Activated CD4-positive, alpha-beta memory T cell treated with anti-CD3 and anti-CD28 coated beads for 36 hours (primary cell): ENCODE results near the gene MTUS2. TPM values are rescaled to one million over a fixed set of nuclear protein-coding genes. Genes with fewer than 3 reads are reported as not detected.
"Not testable (repeated sequence)": the region's sequence is repeated elsewhere in the genome, so short reads cannot be mapped to it uniquely, and the experiment has no call there.

Experiments
- CTCF ChIA-PET: fragments of 350-600 bp; sonication (Branson Sonifier 250); formaldehyde crosslinking; loops from one replicate; lab custom pipeline; 2021; ENCODE audit warnings: antibody characterized with exemption, inconsistent platforms; lab: Charles Lee
- POLR2A ChIA-PET: fragments of 350-600 bp; sonication (Branson Sonifier 250); formaldehyde crosslinking; loops from one replicate; lab custom pipeline; 2021; ENCODE audit warnings: antibody characterized with exemption; lab: Charles Lee
- DNase-seq: peaks from one replicate; pipeline ENCODE4 v3.0.0-alpha.2; 2020
- H3K27ac Mint-ChIP-seq: one replicate; pipeline ENCODE4 v1.8.0; 2021; ENCODE audit warnings: mixed read lengths
- H3K27me3 Mint-ChIP-seq: one replicate; pipeline ENCODE4 v1.8.0; 2021; ENCODE audit warnings: mixed read lengths
- H3K36me3 Mint-ChIP-seq: one replicate; pipeline ENCODE4 v1.8.0; 2021; ENCODE audit warnings: mixed read lengths
- H3K4me1 Mint-ChIP-seq: one replicate; pipeline ENCODE4 v1.8.0; 2021; ENCODE audit warnings: low read depth, mixed read lengths
- H3K4me3 Mint-ChIP-seq: one replicate; pipeline ENCODE4 v1.8.0; 2021; ENCODE audit warnings: mild to moderate bottlenecking, mixed read lengths
- H3K9me3 Mint-ChIP-seq: one replicate; pipeline ENCODE4 v1.8.0; 2021; ENCODE audit warnings: mixed read lengths
- intact Hi-C: fragments of 100-400 bp; cut with micrococcal nuclease; formaldehyde crosslinking; loops from one replicate; pipeline ENCODE4 v1.15.1; 2023
- total RNA-seq, 2 experiments: library from RNA; stranded (reverse); gene quantifications; one replicate each; pipeline ENCODE4 v1.2.3, GENCODE V29; 2021

Gene MTUS2
- total RNA-seq, 2 experiments from 2014 or later, result not detected

DNA sequence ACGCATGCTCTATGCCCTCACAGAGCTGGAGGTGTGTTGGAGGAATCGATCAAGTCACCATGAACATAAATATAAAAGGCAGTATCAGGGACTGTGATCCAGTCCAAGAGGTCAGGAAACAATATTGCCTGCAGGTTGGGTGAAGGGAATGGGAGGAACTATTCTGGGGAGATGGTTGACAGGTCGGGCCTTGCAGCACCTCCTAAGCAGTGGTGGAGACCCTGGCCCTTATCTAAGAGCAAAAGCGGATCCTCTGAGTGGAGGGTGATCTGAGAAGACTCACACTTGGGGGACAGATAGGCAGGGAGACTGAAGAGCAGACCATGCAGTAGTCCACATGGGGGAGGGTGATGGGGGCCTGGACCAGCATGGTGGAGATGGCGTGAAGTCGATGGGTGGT, 561.9 kb downstream of the MTUS2 start:
- no peaks in the 10 kb centered on the region for H3K36me3 Mint-ChIP-seq
- intact Hi-C loops, result no loop called here
- H3K9me3 Mint-ChIP-seq, result peaks cover 6% of the 10 kb centered on the region
- DNase-seq, result no peak
- POLR2A ChIA-PET, result no interaction called here
- no peaks in the 10 kb centered on the region for H3K4me1 Mint-ChIP-seq
- CTCF ChIA-PET, result no interaction called here
- no peak overlapping the region for H3K27ac Mint-ChIP-seq
- no peak overlapping the region for H3K4me3 Mint-ChIP-seq
- H3K27me3 Mint-ChIP-seq, result peaks cover 2% of the 10 kb centered on the region

- Mint-ChIP-seq H3K27me3 (peaks cover 2% of the 10 kb centered on the region), H3K27ac (no peak overlapping the region), H3K36me3 (no peaks in the 10 kb centered on the region), H3K4me3 (no peak overlapping the region), H3K4me1 (no peaks in the 10 kb centered on the region), H3K9me3 (peaks cover 6% of the 10 kb centered on the region)
- POLR2A ChIA-PET, result no interaction called here
- CTCF ChIA-PET, result no interaction called here
- intact Hi-C loops, result no loop called here
- no peak for DNase-seq
These were observed 563.3 kb downstream of the MTUS2 start for GRCh38 chr13:29383476-29383875.

GRCh38 chr13:29384466-29384865, 564.3 kb downstream of the MTUS2 start:
- ChIA-PET CTCF (no interaction called here), POLR2A (no interaction called here)
- H3K27ac Mint-ChIP-seq, result no peak overlapping the region
- intact Hi-C loops, result no loop called here
- H3K4me3 Mint-ChIP-seq, result no peak overlapping the region
- H3K36me3 Mint-ChIP-seq, result no peaks in the 10 kb centered on the region
- no peaks in the 10 kb centered on the region for H3K4me1 Mint-ChIP-seq
- no peaks in the 10 kb centered on the region for H3K27me3 Mint-ChIP-seq
- H3K9me3 Mint-ChIP-seq, result no peaks in the 10 kb centered on the region
- DNase-seq, result no peak

GRCh38 chr13:29384871-29385270, 564.7 kb downstream of the MTUS2 start:
- DNase-seq, result no peak
- ChIA-PET POLR2A (no interaction called here), CTCF (no interaction called here)
- Mint-ChIP-seq H3K36me3 (no peaks in the 10 kb centered on the region), H3K9me3 (no peaks in the 10 kb centered on the region), H3K27me3 (no peaks in the 10 kb centered on the region), H3K27ac (no peak overlapping the region), H3K4me1 (no peaks in the 10 kb centered on the region), H3K4me3 (no peak overlapping the region)
- intact Hi-C loops, result no loop called here

DNA sequence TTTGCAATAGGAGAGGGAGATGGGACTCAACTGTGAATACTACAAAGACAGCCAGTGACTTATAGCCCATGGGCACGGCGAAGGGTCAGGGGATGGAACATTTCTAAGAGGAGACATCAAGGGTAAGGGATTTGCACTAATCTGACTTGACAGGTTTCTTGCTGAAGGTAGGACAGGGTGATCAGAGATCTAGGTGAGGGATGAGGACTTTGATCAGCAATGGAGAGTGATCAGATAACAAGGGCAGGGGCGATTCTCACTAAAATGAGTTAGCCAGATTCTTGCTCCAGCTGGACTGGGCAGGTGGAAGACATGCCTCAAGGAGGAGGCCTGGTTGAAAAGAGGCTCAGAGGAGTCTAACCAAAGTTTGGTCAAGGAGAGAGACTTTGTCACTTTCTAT, 566.1 kb downstream of the MTUS2 start:
- Mint-ChIP-seq H3K36me3 (no peaks in the 10 kb centered on the region), H3K4me1 (no peaks in the 10 kb centered on the region), H3K27ac (no peak overlapping the region), H3K4me3 (no peak overlapping the region), H3K9me3 (no peaks in the 10 kb centered on the region), H3K27me3 (no peaks in the 10 kb centered on the region)
- intact Hi-C loops, result no loop called here
- ChIA-PET POLR2A (no interaction called here), CTCF (no interaction called here)
- no peak for DNase-seq

DNA sequence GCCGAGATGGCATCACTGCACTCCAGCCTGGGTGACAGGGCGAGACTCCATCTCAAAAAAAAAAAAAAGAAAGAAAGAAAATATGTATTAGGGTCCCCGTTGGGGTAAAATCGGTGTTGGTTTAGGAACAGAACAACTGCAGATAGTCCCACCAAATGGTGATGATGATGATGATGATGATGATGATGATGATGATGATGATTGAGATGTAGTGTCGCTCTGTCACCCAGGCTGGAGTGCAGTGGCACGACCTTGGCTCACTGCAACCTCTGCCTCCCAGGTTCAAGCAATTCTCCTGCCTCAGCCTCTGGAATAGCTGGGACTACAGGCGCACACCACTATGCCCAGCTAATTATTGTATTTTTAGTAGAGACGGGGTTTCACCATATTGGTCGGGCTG, 570.5 kb downstream of the MTUS2 start:
- H3K4me1 Mint-ChIP-seq, POLR2A ChIA-PET, H3K4me3 Mint-ChIP-seq, DNase-seq, H3K27me3 Mint-ChIP-seq, H3K27ac Mint-ChIP-seq, H3K36me3 Mint-ChIP-seq, intact Hi-C loops, H3K9me3 Mint-ChIP-seq: not testable (repeated sequence)
- CTCF ChIA-PET, result interaction anchor here (0.7 kb wide), 1 partner anchor 118 kb away, joined by 5 read pairs; no protein-coding TSS in a partner anchor

DNA sequence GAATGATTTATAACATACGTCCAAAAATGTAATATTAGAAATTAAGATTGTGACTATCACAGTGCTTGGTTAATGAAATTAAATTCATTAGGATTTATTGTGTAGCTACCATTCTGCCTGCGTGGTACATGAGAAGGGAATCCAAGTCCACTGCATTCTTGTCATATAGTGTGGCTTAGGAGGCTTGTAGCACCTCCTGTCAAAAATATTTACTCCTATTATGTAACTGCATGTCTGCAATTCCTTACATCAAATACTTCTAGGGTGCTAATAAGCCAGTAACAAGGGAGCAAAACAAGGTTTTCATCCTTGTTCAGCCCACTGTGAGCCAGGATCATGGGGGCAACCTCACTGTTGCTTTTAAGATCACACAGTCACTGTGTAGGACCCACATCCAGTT, 576.3 kb downstream of the MTUS2 start:
- no peak overlapping the region for H3K4me3 Mint-ChIP-seq
- intact Hi-C loops, result no loop called here
- H3K27me3 Mint-ChIP-seq, result peaks cover 8% of the 10 kb centered on the region
- ChIA-PET POLR2A (no interaction called here), CTCF (no interaction called here)
- no peak for DNase-seq
- H3K27ac Mint-ChIP-seq, result no peak overlapping the region
- no peaks in the 10 kb centered on the region for H3K9me3 Mint-ChIP-seq
- H3K36me3 Mint-ChIP-seq, result no peaks in the 10 kb centered on the region
- no peaks in the 10 kb centered on the region for H3K4me1 Mint-ChIP-seq

- DNase-seq, result no peak
- intact Hi-C loops, result no loop called here
- Mint-ChIP-seq H3K27ac (no peak overlapping the region), H3K9me3 (no peaks in the 10 kb centered on the region), H3K36me3 (no peaks in the 10 kb centered on the region), H3K4me1 (no peaks in the 10 kb centered on the region), H3K4me3 (no peak overlapping the region), H3K27me3 (peaks cover 6% of the 10 kb centered on the region)
- POLR2A ChIA-PET, result no interaction called here
- CTCF ChIA-PET, result no interaction called here
These were observed 577.1 kb downstream of the MTUS2 start for GRCh38 chr13:29397265-29397664.

- CTCF ChIA-PET, result no interaction called here
- Mint-ChIP-seq H3K27ac (no peak overlapping the region), H3K4me3 (no peak overlapping the region), H3K27me3 (no peaks in the 10 kb centered on the region), H3K36me3 (no peaks in the 10 kb centered on the region), H3K9me3 (no peaks in the 10 kb centered on the region), H3K4me1 (no peaks in the 10 kb centered on the region)
- POLR2A ChIA-PET, result no interaction called here
- DNase-seq, result no peak
- intact Hi-C loops, result no loop called here
These were observed 582.1 kb downstream of the MTUS2 start for GRCh38 chr13:29402166-29402636.

DNA sequence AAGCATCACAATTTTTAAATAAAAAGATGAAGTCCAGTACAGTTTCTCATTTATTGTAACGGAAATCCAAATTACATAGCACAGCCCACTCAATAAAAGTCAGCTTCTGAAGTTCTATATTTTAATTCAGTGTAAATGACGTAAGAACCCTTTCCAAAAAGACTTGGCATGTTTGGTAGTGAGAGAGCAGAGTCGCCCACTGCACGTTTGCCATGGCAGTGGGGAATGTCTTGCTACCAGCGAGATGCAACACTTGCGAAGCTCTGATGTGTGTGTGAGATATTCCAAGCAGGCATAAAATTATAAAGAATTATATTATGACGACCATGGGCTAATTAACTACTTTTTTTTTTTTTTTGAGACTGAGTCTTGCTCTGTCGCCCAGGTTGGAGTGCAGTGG, 585.3 kb downstream of the MTUS2 start:
- no peaks in the 10 kb centered on the region for H3K27me3 Mint-ChIP-seq
- no peak overlapping the region for H3K4me3 Mint-ChIP-seq
- H3K9me3 Mint-ChIP-seq, result no peaks in the 10 kb centered on the region
- intact Hi-C loops, result no loop called here
- no peaks in the 10 kb centered on the region for H3K36me3 Mint-ChIP-seq
- POLR2A ChIA-PET, result no interaction called here
- CTCF ChIA-PET, result no interaction called here
- H3K4me1 Mint-ChIP-seq, result no peaks in the 10 kb centered on the region
- H3K27ac Mint-ChIP-seq, result no peak overlapping the region
- DNase-seq, result no peak

DNA sequence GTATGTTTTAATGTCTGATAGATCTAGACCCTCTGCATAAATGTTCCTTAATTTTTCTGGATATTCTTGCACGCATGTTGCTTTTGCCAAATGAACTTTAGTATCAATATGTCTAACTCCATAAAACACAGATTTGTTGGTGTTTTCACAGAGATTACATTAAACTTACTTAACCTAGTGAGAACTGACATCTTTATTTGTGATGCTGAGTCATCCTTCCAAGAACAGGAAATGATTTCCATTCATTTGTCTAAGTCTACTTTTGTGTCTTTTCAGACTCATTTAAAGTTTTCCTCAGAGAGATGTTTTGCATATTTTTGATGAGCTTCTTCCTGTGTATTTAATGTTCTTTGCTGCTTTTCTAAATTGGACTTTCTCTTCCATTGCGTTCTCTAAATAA, 591.3 kb downstream of the MTUS2 start:
- no peaks in the 10 kb centered on the region for H3K4me1 Mint-ChIP-seq
- CTCF ChIA-PET, result no interaction called here
- H3K4me3 Mint-ChIP-seq, result no peak overlapping the region
- DNase-seq, result no peak
- no peaks in the 10 kb centered on the region for H3K36me3 Mint-ChIP-seq
- intact Hi-C loops, result no loop called here
- H3K9me3 Mint-ChIP-seq, result peaks cover 5% of the 10 kb centered on the region
- H3K27me3 Mint-ChIP-seq, result peaks cover 2% of the 10 kb centered on the region
- H3K27ac Mint-ChIP-seq, result no peak overlapping the region
- POLR2A ChIA-PET, result no interaction called here

DNA sequence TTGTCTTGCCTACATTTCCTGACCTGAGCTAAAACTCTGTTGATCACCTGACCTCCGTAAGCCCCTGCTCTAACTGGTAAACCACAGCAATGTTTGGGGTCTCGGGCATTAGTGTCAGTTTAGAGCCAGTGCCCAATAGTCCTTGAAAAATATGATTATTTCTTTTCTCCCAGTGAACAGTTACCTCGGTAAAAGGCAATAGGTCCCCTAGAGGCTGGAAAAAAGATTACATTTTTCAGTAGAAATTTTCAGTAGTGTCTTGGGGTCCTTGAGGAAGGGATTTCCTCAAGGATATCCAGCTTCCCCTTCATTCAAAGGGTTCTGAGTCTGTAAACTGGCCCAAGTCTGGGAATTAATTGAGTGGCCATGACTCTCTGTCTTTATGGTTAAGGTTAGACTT, 597.9 kb downstream of the MTUS2 start:
- Mint-ChIP-seq H3K4me3 (no peak overlapping the region), H3K27me3 (peaks cover 24% of the 10 kb centered on the region), H3K27ac (no peak overlapping the region), H3K9me3 (no peaks in the 10 kb centered on the region), H3K4me1 (no peaks in the 10 kb centered on the region), H3K36me3 (no peaks in the 10 kb centered on the region)
- ChIA-PET CTCF (no interaction called here), POLR2A (no interaction called here)
- intact Hi-C loops, result no loop called here
- DNase-seq, result no peak

DNA sequence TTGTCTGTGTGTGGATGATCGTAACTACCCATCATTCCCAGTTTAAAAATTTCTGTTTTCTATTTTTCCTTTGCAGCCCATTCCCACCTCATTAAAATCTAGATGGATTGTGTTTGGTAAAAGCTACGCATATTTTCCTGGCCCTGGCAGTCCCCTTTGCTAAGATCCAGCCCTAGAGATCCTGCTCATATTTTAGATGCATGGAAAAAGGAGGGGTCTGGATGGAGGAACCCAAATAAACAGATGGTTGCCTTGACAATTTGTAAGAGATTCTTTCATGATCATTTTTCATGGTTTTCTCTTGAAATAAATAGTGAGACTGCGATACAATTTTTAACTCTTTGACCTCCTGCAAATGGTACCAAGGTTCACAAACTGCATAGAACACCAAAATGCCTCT, 601.0 kb downstream of the MTUS2 start:
- Mint-ChIP-seq H3K4me1 (no peaks in the 10 kb centered on the region), H3K9me3 (no peaks in the 10 kb centered on the region), H3K27me3 (peaks cover 29% of the 10 kb centered on the region), H3K27ac (no peak overlapping the region), H3K36me3 (no peaks in the 10 kb centered on the region), H3K4me3 (no peak overlapping the region)
- DNase-seq, result no peak
- POLR2A ChIA-PET, result no interaction called here
- intact Hi-C loops, result no loop called here
- CTCF ChIA-PET, result no interaction called here
